Endothelial cell (in vitro differentiated cells): Measurements from ENCODE around the gene NXNL1. TPM values are rescaled to one million over a fixed set of nuclear protein-coding genes. Genes with fewer than 3 reads are reported as not detected.
"Not testable (repeated sequence)": the region's sequence is repeated elsewhere in the genome, so short reads cannot be mapped to it uniquely, and the experiment has no call there.

ENCODE experiments used
- DNase-seq: peaks from one replicate; pipeline ENCODE4 v3.0.0; 2021; ENCODE audit warnings: low spot score
- H3K27ac Mint-ChIP-seq: one replicate; pipeline ENCODE4 v1.8.0; 2021; ENCODE audit warnings: mixed read lengths, inconsistent platforms; ENCODE audit not compliant: unreplicated experiment
- H3K27me3 Mint-ChIP-seq: one replicate; pipeline ENCODE4 v1.8.0; 2021; ENCODE audit warnings: mild to moderate bottlenecking, moderate library complexity, mixed read lengths, inconsistent platforms; ENCODE audit not compliant: unreplicated experiment
- H3K36me3 Mint-ChIP-seq: one replicate; pipeline ENCODE4 v1.8.0; 2021; ENCODE audit warnings: mild to moderate bottlenecking, low read depth, mixed read lengths, inconsistent platforms; ENCODE audit not compliant: unreplicated experiment
- H3K4me1 Mint-ChIP-seq: one replicate; pipeline ENCODE4 v1.8.0; 2021; ENCODE audit warnings: mild to moderate bottlenecking, mixed read lengths, inconsistent platforms; ENCODE audit not compliant: unreplicated experiment
- H3K4me3 Mint-ChIP-seq: one replicate; pipeline ENCODE4 v1.8.0; 2021; ENCODE audit warnings: mild to moderate bottlenecking, mixed read lengths, inconsistent platforms; ENCODE audit not compliant: unreplicated experiment
- H3K9me3 Mint-ChIP-seq: one replicate; pipeline ENCODE4 v1.8.0; 2021; ENCODE audit warnings: mixed read lengths, inconsistent platforms; ENCODE audit not compliant: unreplicated experiment
- CTCF ChIP-seq: fragments of 200-600 bp; sonication (generic); IDR thresholded peaks from one replicate; pipeline ENCODE4 v1.5.0; 2021; ENCODE audit warnings: antibody characterized with exemption; ENCODE audit not compliant: unreplicated experiment
- total RNA-seq: library from RNA; stranded (reverse); fragmentation: NEBNext Ultra II Directional; extraction: Animal tissue kit (Norgen Biotek cat#: 25700); gene quantifications from one replicate; pipeline ENCODE4 v1.2.1, GENCODE V29; 2021; ENCODE audit not compliant: unreplicated experiment

Gene NXNL1
- total RNA-seq, 1 donor from 2014 or later: not detected

GRCh38 chr19:17504030-17504429 is 43.3 kb upstream of the NXNL1 start:
- no peak for DNase-seq
- Mint-ChIP-seq H3K36me3 (peaks cover 4% of the 10 kb centered on the region), H3K27me3 (peaks cover 4% of the 10 kb centered on the region), H3K27ac (no peak overlapping the region), H3K4me1 (peaks cover 18% of the 10 kb centered on the region), H3K4me3 (no peak overlapping the region), H3K9me3 (no peaks in the 10 kb centered on the region)
- TF ChIP-seq CTCF: no peak

- peaks cover 8% of the 10 kb centered on the region for H3K27me3 Mint-ChIP-seq
- H3K27ac Mint-ChIP-seq: no peak overlapping the region
- no peaks in the 10 kb centered on the region for H3K9me3 Mint-ChIP-seq
- TF ChIP-seq CTCF: no peak
- peaks cover 10% of the 10 kb centered on the region for H3K36me3 Mint-ChIP-seq
- H3K4me3 Mint-ChIP-seq: no peak overlapping the region
- peaks cover 24% of the 10 kb centered on the region for H3K4me1 Mint-ChIP-seq
- DNase-seq: no peak
These were observed 42.5 kb upstream of the NXNL1 start for GRCh38 chr19:17503240-17503639.

GRCh38 chr19:17500447-17501198 is 39.9 kb upstream of the NXNL1 start:
- H3K27me3 Mint-ChIP-seq: peaks cover 13% of the 10 kb centered on the region
- no peak for TF ChIP-seq CTCF
- peaks cover 19% of the 10 kb centered on the region for H3K36me3 Mint-ChIP-seq
- H3K4me3 Mint-ChIP-seq: no peak overlapping the region
- no peaks in the 10 kb centered on the region for H3K9me3 Mint-ChIP-seq
- H3K4me1 Mint-ChIP-seq: peaks cover 32% of the 10 kb centered on the region
- no peak for DNase-seq
- H3K27ac Mint-ChIP-seq: no peak overlapping the region

- H3K27me3 Mint-ChIP-seq: peaks cover 15% of the 10 kb centered on the region
- TF ChIP-seq CTCF: no peak
- H3K27ac Mint-ChIP-seq: peak overlapping the region; percentile 94
- H3K4me1 Mint-ChIP-seq: peaks cover 33% of the 10 kb centered on the region
- DNase-seq: no peak
- H3K4me3 Mint-ChIP-seq: peak overlapping the region; percentile 33
- no peaks in the 10 kb centered on the region for H3K9me3 Mint-ChIP-seq
- H3K36me3 Mint-ChIP-seq: peaks cover 20% of the 10 kb centered on the region
These were observed 39.1 kb upstream of the NXNL1 start for GRCh38 chr19:17499648-17500446.

- not testable (repeated sequence) for DNase-seq
These were observed 38.3 kb upstream of the NXNL1 start for GRCh38 chr19:17499025-17499424.

More at GRCh38 chr19:17499025-17499424, 38.3 kb upstream of the NXNL1 start:
- Mint-ChIP-seq H3K27me3 (peaks cover 16% of the 10 kb centered on the region), H3K4me1 (peaks cover 33% of the 10 kb centered on the region), H3K36me3 (peaks cover 20% of the 10 kb centered on the region), H3K27ac (peak overlapping the region; percentile 68)
- not testable (repeated sequence) for H3K9me3 Mint-ChIP-seq, H3K4me3 Mint-ChIP-seq
